DMS114 treated with DMSO at 0.1 percent for 48 hours (cell line): ENCODE data around the gene R3HCC1L.

ENCODE experiments used
- DNase-seq: peaks from one replicate; lab custom pipeline; 2025; ENCODE audit not compliant: unreplicated experiment; lab: John Stamatoyannopoulos, UW

Gene R3HCC1L

GRCh38 chr10:98257961-98258360, 123.5 kb downstream of the R3HCC1L start:
- no peak for DNase-seq

- DNase-seq, result no peak
These were observed 124.4 kb downstream of the R3HCC1L start for GRCh38 chr10:98258683-98259454.

- no peak for DNase-seq
These were observed 125.3 kb downstream of the R3HCC1L start for GRCh38 chr10:98259606-98260315.

- DNase-seq, result no peak
These were observed 125.9 kb downstream of the R3HCC1L start for GRCh38 chr10:98260350-98260749.

- no peak for DNase-seq
These were observed 126.3 kb downstream of the R3HCC1L start for GRCh38 chr10:98260752-98261151.

GRCh38 chr10:98261436-98262277, 127.2 kb downstream of the R3HCC1L start:
- no peak for DNase-seq

- no peak for DNase-seq
These were observed 128.1 kb downstream of the R3HCC1L start for GRCh38 chr10:98262571-98262970.

GRCh38 chr10:98263088-98263487, 128.6 kb downstream of the R3HCC1L start:
- no peak for DNase-seq

GRCh38 chr10:98264378-98265065, 130.1 kb downstream of the R3HCC1L start:
- DNase-seq, result no peak

- no peak for DNase-seq
These were observed 131.2 kb downstream of the R3HCC1L start for GRCh38 chr10:98265403-98266378.

GRCh38 chr10:98266647-98267046, 132.2 kb downstream of the R3HCC1L start:
- no peak for DNase-seq

- no peak for DNase-seq
These were observed 132.8 kb downstream of the R3HCC1L start for GRCh38 chr10:98267069-98267893.

- DNase-seq, result no peak
These were observed 133.6 kb downstream of the R3HCC1L start, which contains the start of gene LOXL4 for GRCh38 chr10:98267894-98268693. Gene LOXL4 (minus strand): TSS chr10:98268194. CDS start chr10:98263019, 5,175 bp downstream.

- no peak for DNase-seq
These were observed 134.4 kb downstream of the R3HCC1L start for GRCh38 chr10:98268694-98269431.

GRCh38 chr10:98269435-98269912, 135.0 kb downstream of the R3HCC1L start:
- no peak for DNase-seq

GRCh38 chr10:98270073-98270740, 135.8 kb downstream of the R3HCC1L start:
- no peak for DNase-seq

- no peak for DNase-seq
These were observed 136.3 kb downstream of the R3HCC1L start for GRCh38 chr10:98270786-98271185.
